ENCODE results near the gene IFITM2. TPM values are rescaled to one million over a fixed set of nuclear protein-coding genes. Genes with fewer than 3 reads are reported as not detected.
"Not testable (repeated sequence)": the region's sequence is repeated elsewhere in the genome, so short reads cannot be mapped to it uniquely, and the experiment has no call there.

Gene IFITM2
- total and polyA plus RNA-seq, 4 donors = 75.7 to 4,189 (median 860) TPM

- Histone ChIP-seq H3K27me3 (ENCODE audit: control insufficient read depth in 3 of 3, insufficient read depth in 3 of 3, low read length in 2 of 3) (no peaks in the 10 kb centered on the region), H3K9me3 (ENCODE audit: control insufficient read depth in 4 of 4, insufficient read depth in 3 of 4, low read length in 3 of 4) (no peaks in the 10 kb centered on the region), H3K27ac (ENCODE audit: low read depth in 1 of 2, low read length in 1 of 2) (peak overlapping the region; percentile 83 to 91), H3K36me3 (ENCODE audit: control insufficient read depth in 4 of 4, insufficient read depth in 4 of 4, low read length in 4 of 4) (no peaks in the 10 kb centered on the region), H3K9ac (ENCODE audit: insufficient read depth in 1 of 2, low read length in 2 of 2) (peak overlapping the region in 1 of 2 donors; percentile 11), H3K4me3 (no peak overlapping the region), H3K4me1 (ENCODE audit: control insufficient read depth in 5 of 5, insufficient read depth in 5 of 5, low read length in 5 of 5) (peaks cover 0 to 42% (median 12%) of the 10 kb centered on the region in 5 donors)
- WGBS, 2 donors = 24 to 48% methylated on average over 6 of the region's 6 CpGs
- no peak for DNase-seq
- no peak for ATAC-seq (ENCODE audit: insufficient read depth, low FRiP score)
- no peak for TF ChIP-seq CTCF (IDR thresholded peaks at IDR 0.05; ENCODE audit: control extremely low read depth, extremely low read depth)
These were observed 18.9 kb downstream of the IFITM2 start for GRCh38 chr11:326592-326841.

GRCh38 chr11:326842-327580, 19.4 kb downstream of the IFITM2 start:
- DNase-seq = peak; percentile 80 to 83 (median 81)
- Histone ChIP-seq H3K36me3 (ENCODE audit: control insufficient read depth in 4 of 4, insufficient read depth in 4 of 4, low read length in 4 of 4) (no peaks in the 10 kb centered on the region), H3K27ac (ENCODE audit: low read depth in 1 of 2, low read length in 1 of 2) (peak overlapping the region; percentile 83 to 91), H3K9ac (ENCODE audit: insufficient read depth in 1 of 2, low read length in 2 of 2) (peak overlapping the region in 1 of 2 donors; percentile 64), H3K9me3 (ENCODE audit: control insufficient read depth in 4 of 4, insufficient read depth in 3 of 4, low read length in 3 of 4) (no peaks in the 10 kb centered on the region), H3K4me3 (no peak overlapping the region), H3K4me1 (ENCODE audit: control insufficient read depth in 5 of 5, insufficient read depth in 5 of 5, low read length in 5 of 5) (peaks cover 0 to 42% (median 12%) of the 10 kb centered on the region in 5 donors), H3K27me3 (ENCODE audit: control insufficient read depth in 3 of 3, insufficient read depth in 3 of 3, low read length in 2 of 3) (no peaks in the 10 kb centered on the region)
- no peak for TF ChIP-seq CTCF (IDR thresholded peaks at IDR 0.05; ENCODE audit: control extremely low read depth, extremely low read depth)
- peak; percentile 89 for ATAC-seq (ENCODE audit: insufficient read depth, low FRiP score)
- 7 to 20% methylated on average over 19 of the region's 19 CpGs for WGBS, 2 donors

- Histone ChIP-seq H3K27me3 (ENCODE audit: control insufficient read depth in 3 of 3, insufficient read depth in 3 of 3, low read length in 2 of 3) (no peaks in the 10 kb centered on the region), H3K27ac (ENCODE audit: low read depth in 1 of 2, low read length in 1 of 2) (peak overlapping the region; percentile 83 to 91), H3K4me1 (ENCODE audit: control insufficient read depth in 5 of 5, insufficient read depth in 5 of 5, low read length in 5 of 5) (peaks cover 0 to 42% (median 12%) of the 10 kb centered on the region in 5 donors), H3K4me3 (no peak overlapping the region), H3K9me3 (ENCODE audit: control insufficient read depth in 4 of 4, insufficient read depth in 3 of 4, low read length in 3 of 4) (no peaks in the 10 kb centered on the region), H3K36me3 (ENCODE audit: control insufficient read depth in 4 of 4, insufficient read depth in 4 of 4, low read length in 4 of 4) (no peaks in the 10 kb centered on the region), H3K9ac (ENCODE audit: insufficient read depth in 1 of 2, low read length in 2 of 2) (peak overlapping the region in 1 of 2 donors; percentile 64)
- DNase-seq (no peak), ATAC-seq (ENCODE audit: insufficient read depth, low FRiP score) (no peak)
- WGBS, 2 donors = 97 to 98% methylated on average over 3 of the region's 3 CpGs
- no peak for TF ChIP-seq CTCF (IDR thresholded peaks at IDR 0.05; ENCODE audit: control extremely low read depth, extremely low read depth)
These were observed 19.9 kb downstream of the IFITM2 start for GRCh38 chr11:327581-327923.

- no peak for DNase-seq
- Histone ChIP-seq H3K9ac (ENCODE audit: insufficient read depth in 1 of 2, low read length in 2 of 2) (no peak overlapping the region), H3K4me3 (no peak overlapping the region), H3K4me1 (ENCODE audit: control insufficient read depth in 5 of 5, insufficient read depth in 5 of 5, low read length in 5 of 5) (peaks cover 0 to 42% (median 12%) of the 10 kb centered on the region in 5 donors), H3K9me3 (ENCODE audit: control insufficient read depth in 4 of 4, insufficient read depth in 3 of 4, low read length in 3 of 4) (no peaks in the 10 kb centered on the region), H3K27me3 (ENCODE audit: control insufficient read depth in 3 of 3, insufficient read depth in 3 of 3, low read length in 2 of 3) (no peaks in the 10 kb centered on the region), H3K27ac (ENCODE audit: low read depth in 1 of 2, low read length in 1 of 2) (peak overlapping the region in 1 of 2 donors; percentile 5), H3K36me3 (ENCODE audit: control insufficient read depth in 4 of 4, insufficient read depth in 4 of 4, low read length in 4 of 4) (no peaks in the 10 kb centered on the region)
- no peak for ATAC-seq (ENCODE audit: insufficient read depth, low FRiP score)
- TF ChIP-seq CTCF (IDR thresholded peaks at IDR 0.05; ENCODE audit: control extremely low read depth, extremely low read depth) = no peak
- WGBS, 2 donors = 96 to 97% methylated on average over 13 of the region's 13 CpGs
These were observed 20.4 kb downstream of the IFITM2 start for GRCh38 chr11:328012-328411.

- not testable (repeated sequence) for H3K4me3 ChIP-seq; H3K9me3 ChIP-seq (ENCODE audit: control insufficient read depth in 4 of 4, insufficient read depth in 3 of 4, low read length in 3 of 4); DNase-seq; H3K9ac ChIP-seq (ENCODE audit: insufficient read depth in 1 of 2, low read length in 2 of 2); H3K36me3 ChIP-seq (ENCODE audit: control insufficient read depth in 4 of 4, insufficient read depth in 4 of 4, low read length in 4 of 4); H3K27me3 ChIP-seq (ENCODE audit: control insufficient read depth in 3 of 3, insufficient read depth in 3 of 3, low read length in 2 of 3); ATAC-seq (ENCODE audit: insufficient read depth, low FRiP score); H3K27ac ChIP-seq (ENCODE audit: low read depth in 1 of 2, low read length in 1 of 2)
- 85 to 93% methylated on average over 15 of the region's 15 CpGs for WGBS, 2 donors
- H3K4me1 ChIP-seq (ENCODE audit: control insufficient read depth in 5 of 5, insufficient read depth in 5 of 5, low read length in 5 of 5) = peaks cover 0 to 42% (median 12%) of the 10 kb centered on the region in 5 donors
These were observed 21.0 kb downstream of the IFITM2 start for GRCh38 chr11:328516-329100.

All from lung (tissue), 12 donors.